ENCODE results near the gene TMEM190.

DNA sequence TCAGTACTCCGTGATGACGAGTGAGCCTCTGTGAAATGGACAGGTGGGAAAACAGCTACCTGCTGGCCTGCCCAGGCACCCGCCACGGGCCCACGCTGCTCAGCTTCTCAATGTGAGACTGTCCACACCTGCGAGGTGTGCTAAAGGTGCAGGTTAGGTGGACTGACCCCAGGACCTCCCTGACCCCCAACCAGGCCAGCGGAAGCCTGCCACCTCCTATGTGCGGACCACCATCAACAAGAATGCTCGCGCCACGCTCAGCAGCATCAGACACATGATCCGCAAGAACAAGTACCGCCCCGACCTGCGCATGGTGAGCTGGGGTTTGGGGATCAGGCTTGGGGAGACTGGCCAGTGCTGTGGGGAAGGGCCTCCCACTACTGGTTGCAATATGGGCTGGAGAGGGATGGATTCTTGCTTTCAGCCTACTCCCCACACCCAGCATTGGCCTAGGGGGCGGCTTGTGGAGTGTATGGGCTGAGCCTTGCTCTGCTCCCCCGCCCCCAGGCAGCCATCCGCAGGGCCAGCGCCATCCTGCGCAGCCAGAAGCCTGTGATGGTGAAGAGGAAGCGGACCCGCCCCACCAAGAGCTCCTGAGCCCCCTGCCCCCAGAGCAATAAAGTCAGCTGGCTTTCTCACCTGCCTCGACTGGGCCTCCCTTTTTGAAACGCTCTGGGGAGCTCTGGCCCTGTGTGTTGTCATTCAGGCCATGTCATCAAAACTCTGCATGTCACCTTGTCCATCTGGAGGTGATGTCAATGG, 11.3 kb downstream of the TMEM190 start:
- TF ChIP-seq, protein P1, sequence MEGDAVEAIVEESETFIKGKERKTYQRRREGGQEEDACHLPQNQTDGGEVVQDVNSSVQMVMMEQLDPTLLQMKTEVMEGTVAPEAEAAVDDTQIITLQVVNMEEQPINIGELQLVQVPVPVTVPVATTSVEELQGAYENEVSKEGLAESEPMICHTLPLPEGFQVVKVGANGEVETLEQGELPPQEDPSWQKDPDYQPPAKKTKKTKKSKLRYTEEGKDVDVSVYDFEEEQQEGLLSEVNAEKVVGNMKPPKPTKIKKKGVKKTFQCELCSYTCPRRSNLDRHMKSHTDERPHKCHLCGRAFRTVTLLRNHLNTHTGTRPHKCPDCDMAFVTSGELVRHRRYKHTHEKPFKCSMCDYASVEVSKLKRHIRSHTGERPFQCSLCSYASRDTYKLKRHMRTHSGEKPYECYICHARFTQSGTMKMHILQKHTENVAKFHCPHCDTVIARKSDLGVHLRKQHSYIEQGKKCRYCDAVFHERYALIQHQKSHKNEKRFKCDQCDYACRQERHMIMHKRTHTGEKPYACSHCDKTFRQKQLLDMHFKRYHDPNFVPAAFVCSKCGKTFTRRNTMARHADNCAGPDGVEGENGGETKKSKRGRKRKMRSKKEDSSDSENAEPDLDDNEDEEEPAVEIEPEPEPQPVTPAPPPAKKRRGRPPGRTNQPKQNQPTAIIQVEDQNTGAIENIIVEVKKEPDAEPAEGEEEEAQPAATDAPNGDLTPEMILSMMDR (IDR thresholded peaks at IDR 0.05): no peak
- TF ChIP-seq EP300 (IDR thresholded peaks at IDR 0.05) (no peak), POLR2A (IDR thresholded peaks at IDR 0.05) (no peak)
